ENCODE data around the gene CA10. TPM values are rescaled to one million over a fixed set of nuclear protein-coding genes. Genes with fewer than 3 reads are reported as not detected.

CA10 gene
- total RNA-seq, 1 experiment from 2014 or later, result not detected

GRCh38 chr17:51617986-51618385 lies 540.5 kb downstream of the CA10 start:
- ChIA-PET CTCF (no interaction called here), POLR2A (no interaction called here)
- no peak overlapping the region for H3K27ac Mint-ChIP-seq (ENCODE audit: unreplicated experiment)
- Histone ChIP-seq H3K4me1 (no peaks in the 10 kb centered on the region), H3K27me3 (replicated peaks; ENCODE audit: control insufficient read depth, insufficient read depth, low read length) (no peaks in the 10 kb centered on the region; the same call in 1 of the 2 replicates), H3K4me3 (ENCODE audit: low read depth, low read length) (no peak overlapping the region), H3K36me3 (ENCODE audit: control insufficient read depth, insufficient read depth, low read length) (no peaks in the 10 kb centered on the region), H3K9me3 (no peaks in the 10 kb centered on the region)
- intact Hi-C loops (cut with micrococcal nuclease; ENCODE audit: unreplicated experiment), result no loop called here
- no peak overlapping the region for H3K4me3 Mint-ChIP-seq (ENCODE audit: unreplicated experiment)
- BruUV-seq (replicated peaks), result no TSS peak
- no peaks in the 10 kb centered on the region for H3K4me1 Mint-ChIP-seq (ENCODE audit: low read depth, unreplicated experiment)
- H3K27me3 Mint-ChIP-seq (ENCODE audit: insufficient read depth, unreplicated experiment), result peaks cover 27% of the 10 kb centered on the region
- H3K36me3 Mint-ChIP-seq (ENCODE audit: insufficient read depth, unreplicated experiment), result no peaks in the 10 kb centered on the region
- H3K9me3 Mint-ChIP-seq (ENCODE audit: unreplicated experiment), result no peaks in the 10 kb centered on the region
- no peak for TF ChIP-seq CTCF (IDR thresholded peaks at IDR 0.05; ENCODE audit: insufficient read depth in 1 of 2, low read depth in 1 of 2, low read length in 1 of 2, severe bottlenecking in 1 of 2, unreplicated experiment in 1 of 2)
- DNase-seq, result no peak

- H3K27me3 Mint-ChIP-seq (ENCODE audit: insufficient read depth, unreplicated experiment), result peaks cover 15% of the 10 kb centered on the region
- no TSS peak for BruUV-seq (replicated peaks)
- intact Hi-C loops (cut with micrococcal nuclease; ENCODE audit: unreplicated experiment), result no loop called here
Observed at GRCh38 chr17:51613255-51613654, 545.3 kb downstream of the CA10 start.

DNA sequence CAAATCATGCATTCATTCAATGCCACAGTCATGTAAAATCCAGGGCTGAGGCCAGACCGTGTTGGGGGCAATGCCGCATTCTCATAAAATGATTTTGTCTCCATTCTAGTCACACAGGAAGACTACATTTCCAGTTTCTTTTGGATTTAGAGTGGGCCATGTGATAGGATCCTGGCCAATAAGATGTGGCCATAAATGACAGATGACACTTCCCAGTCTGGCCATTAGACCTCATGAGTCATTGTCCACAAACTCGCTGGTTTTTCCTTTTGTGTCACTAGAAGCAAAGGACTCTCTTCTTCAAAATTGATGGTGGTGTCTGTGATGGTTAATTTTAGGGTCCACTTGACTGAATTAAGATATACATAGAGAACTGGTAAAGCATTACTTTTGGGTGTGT lies 545.8 kb downstream of the CA10 start:
- DNase-seq, result no peak
- POLR2A ChIA-PET, result no interaction called here
- H3K36me3 Mint-ChIP-seq (ENCODE audit: insufficient read depth, unreplicated experiment), result no peaks in the 10 kb centered on the region

More at GRCh38 chr17:51613255-51613654, 545.3 kb downstream of the CA10 start:
- H3K4me1 Mint-ChIP-seq (ENCODE audit: low read depth, unreplicated experiment), result peaks cover 5% of the 10 kb centered on the region
- no peak for TF ChIP-seq CTCF (IDR thresholded peaks at IDR 0.05; ENCODE audit: insufficient read depth in 1 of 2, low read depth in 1 of 2, low read length in 1 of 2, severe bottlenecking in 1 of 2, unreplicated experiment in 1 of 2)
- DNase-seq, result no peak
- H3K9me3 ChIP-seq, result no peaks in the 10 kb centered on the region
- no peaks in the 10 kb centered on the region for H3K27me3 ChIP-seq (replicated peaks; ENCODE audit: control insufficient read depth, insufficient read depth, low read length)
- H3K27ac Mint-ChIP-seq (ENCODE audit: unreplicated experiment), result no peak overlapping the region
- H3K4me1 ChIP-seq, result peaks cover 6% of the 10 kb centered on the region
- H3K4me3 ChIP-seq (ENCODE audit: low read depth, low read length), result no peak overlapping the region
- ChIA-PET POLR2A (no interaction called here), CTCF (no interaction called here)
- no peak overlapping the region for H3K4me3 Mint-ChIP-seq (ENCODE audit: unreplicated experiment)
- H3K9me3 Mint-ChIP-seq (ENCODE audit: unreplicated experiment), result no peaks in the 10 kb centered on the region
- no peaks in the 10 kb centered on the region for H3K36me3 ChIP-seq (ENCODE audit: control insufficient read depth, insufficient read depth, low read length)
- H3K36me3 Mint-ChIP-seq (ENCODE audit: insufficient read depth, unreplicated experiment), result no peaks in the 10 kb centered on the region

More for the DNA sequence above, 545.8 kb downstream of the CA10 start:
- Histone ChIP-seq H3K4me1 (peaks cover 11% of the 10 kb centered on the region), H3K36me3 (ENCODE audit: control insufficient read depth, insufficient read depth, low read length) (no peaks in the 10 kb centered on the region), H3K4me3 (ENCODE audit: low read depth, low read length) (no peak overlapping the region), H3K27me3 (replicated peaks; ENCODE audit: control insufficient read depth, insufficient read depth, low read length) (no peaks in the 10 kb centered on the region), H3K9me3 (no peaks in the 10 kb centered on the region)
- Mint-ChIP-seq H3K4me1 (ENCODE audit: low read depth, unreplicated experiment) (peaks cover 9% of the 10 kb centered on the region), H3K9me3 (ENCODE audit: unreplicated experiment) (no peaks in the 10 kb centered on the region), H3K4me3 (ENCODE audit: unreplicated experiment) (no peak overlapping the region), H3K27ac (ENCODE audit: unreplicated experiment) (no peak overlapping the region), H3K27me3 (ENCODE audit: insufficient read depth, unreplicated experiment) (peaks cover 10% of the 10 kb centered on the region)
- TF ChIP-seq CTCF (IDR thresholded peaks at IDR 0.05; ENCODE audit: insufficient read depth in 1 of 2, low read depth in 1 of 2, low read length in 1 of 2, severe bottlenecking in 1 of 2, unreplicated experiment in 1 of 2), result no peak
- CTCF ChIA-PET, result no interaction called here
- no TSS peak for BruUV-seq (replicated peaks)
- intact Hi-C loops (cut with micrococcal nuclease; ENCODE audit: unreplicated experiment), result no loop called here

Measured in Caco-2 (cell line).